GM11168 (cell line): ENCODE data around the gene ARL6IP4.

ENCODE experiments used
- in situ Hi-C: fragments of 300-500 bp; cut with MboI; formaldehyde crosslinking; loops from one replicate; pipeline ENCODE4 v1.12.0; 2022; ENCODE audit warnings: low sequenced_read_pairs; ENCODE audit not compliant: unreplicated experiment

The ARL6IP4 gene

GRCh38 chr12:123030686-123031085 is 50.2 kb downstream of the ARL6IP4 start:
- in situ Hi-C loops: no loop called here

GRCh38 chr12:123031171-123031845 is 50.8 kb downstream of the ARL6IP4 start:
- in situ Hi-C loops: no loop called here
